GM13976 (cell line): ENCODE data around the gene BUD31.

Experiments used
- DNase-seq: peaks from one replicate; pipeline ENCODE4 v3.0.0; 2012; ENCODE audit warnings: low spot score
- CTCF ChIP-seq: IDR thresholded peaks from 2 replicates; pipeline ENCODE4 v1.5.1; 2012; ENCODE audit warnings: borderline replicate concordance, mild to moderate bottlenecking; ENCODE audit not compliant: insufficient read depth; ENCODE audit errors: extremely low read depth, missing control alignments, control extremely low read depth
- in situ Hi-C: fragments of 300-500 bp; cut with MboI; formaldehyde crosslinking; loops from one replicate; pipeline ENCODE4 v1.12.0; 2022; ENCODE audit warnings: low sequenced_read_pairs, mixed read lengths, inconsistent platforms; ENCODE audit not compliant: unreplicated experiment

The BUD31 gene

GRCh38 chr7:99455874-99456273 lies 47.1 kb downstream of the BUD31 start:
- DNase-seq, result no peak
- in situ Hi-C loops, result no loop called here
- TF ChIP-seq CTCF, result no peak

- TF ChIP-seq CTCF, result no peak
- in situ Hi-C loops, result no loop called here
- no peak for DNase-seq
Measured at GRCh38 chr7:99456288-99456687, 47.5 kb downstream of the BUD31 start.

GRCh38 chr7:99457050-99457649 lies 48.4 kb downstream of the BUD31 start:
- no peak for TF ChIP-seq CTCF
- in situ Hi-C loops, result no loop called here
- DNase-seq, result no peak

- no peak for TF ChIP-seq CTCF
- DNase-seq, result no peak
- in situ Hi-C loops, result no loop called here
Measured at GRCh38 chr7:99457650-99458493, 49.1 kb downstream of the BUD31 start.

GRCh38 chr7:99459087-99459486 lies 50.3 kb downstream of the BUD31 start:
- in situ Hi-C loops, result no loop called here
- TF ChIP-seq CTCF, result no peak
- peak; percentile 39 for DNase-seq

DNA sequence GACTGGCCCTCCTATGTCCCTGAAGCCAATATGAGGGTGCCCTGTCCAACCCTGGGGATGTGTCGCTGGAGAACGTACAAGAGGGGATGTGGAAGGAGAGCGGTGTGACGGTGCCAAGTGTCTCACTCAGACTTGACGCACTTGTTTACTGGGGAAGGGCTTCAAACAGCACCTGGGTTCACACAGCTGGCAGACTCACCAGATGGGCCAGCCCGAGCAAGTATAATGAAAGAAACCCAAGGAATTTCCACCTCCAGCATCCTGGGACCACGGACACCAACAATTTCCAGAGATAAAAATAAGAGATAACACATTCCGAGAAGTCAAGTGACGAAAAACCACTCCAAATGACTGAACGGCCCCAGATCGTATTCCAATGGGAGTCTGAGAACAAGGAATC lies 51.9 kb downstream of the BUD31 start:
- no peak for DNase-seq
- in situ Hi-C loops, result no loop called here
- no peak for TF ChIP-seq CTCF
